MM.1S (cell line): Measurements from ENCODE around the gene FAM131C.

Source experiments
- CTCF ChIP-seq: fragments of 300-600 bp; sonication (generic); IDR thresholded peaks from 2 replicates; pipeline ENCODE4 v1.5.1; 2016; ENCODE audit warnings: antibody characterized with exemption, low read length, mixed read lengths
- EZH2 ChIP-seq: fragments of 300-600 bp; sonication (generic); optimal IDR thresholded peaks from 2 replicates; pipeline ENCODE3; 2017; ENCODE audit warnings: low read depth, mild to moderate bottlenecking, antibody characterized with exemption, low read length, mixed read lengths
- EZH2phosphoT487 ChIP-seq: fragments of 300-600 bp; sonication (generic); IDR thresholded peaks from 2 replicates; pipeline ENCODE4 v1.6.1; 2018; ENCODE audit warnings: antibody characterized with exemption, low read length

GRCh38 chr1:16012590-16013219 lies 60.7 kb downstream of the FAM131C start:
- TF ChIP-seq CTCF (no peak), EZH2phosphoT487 (no peak), EZH2 (no peak)
